ENCODE measurements around the gene ST8SIA1.

Gene ST8SIA1

DNA sequence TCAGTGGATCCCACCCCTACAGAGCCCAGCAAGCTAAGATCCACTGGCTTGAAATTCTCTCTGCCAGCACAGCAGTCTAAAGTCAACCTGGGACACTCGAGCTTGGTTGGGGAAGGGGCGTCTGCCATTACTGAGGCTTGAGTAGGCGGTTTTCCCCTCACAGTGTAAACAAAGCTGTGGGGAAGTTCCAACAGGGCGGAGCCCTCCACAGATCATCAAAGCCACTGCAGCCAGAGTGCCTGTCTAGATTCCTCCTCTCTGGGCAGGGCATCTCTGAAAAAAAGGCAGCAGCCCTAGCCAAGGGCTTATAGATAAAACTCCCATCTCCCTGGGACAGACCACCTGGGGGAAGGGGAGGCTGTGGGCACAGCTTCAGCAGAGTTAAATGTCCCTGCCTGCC lies 187.8 kb downstream of the ST8SIA1 start:
- peak; percentile 25 for DNase-seq
